HepG2 (cell line): ENCODE data around the gene CCS. TPM values are rescaled to one million over a fixed set of nuclear protein-coding genes. Genes with fewer than 3 reads are reported as not detected.

Experiments used
- ATAC-seq: fragments of 200-7000 bp; cut with Tn5 transposase; 3 replicates; pipeline ENCODE4 v1.9.1; 2020; ENCODE audit warnings: mild to moderate bottlenecking, moderate library complexity
- BruUV-seq: library from RNA; stranded (reverse); fragments of 400-500 nt; replicated peaks from 2 replicates; lab custom pipeline; 2021; lab: Mats Ljungman, UMichigan
- CTCF ChIA-PET: fragments of 300-600 bp; formaldehyde crosslinking; extraction: SDS; loops from one replicate; lab custom pipeline; 2021; ENCODE audit warnings: low total read pairs, inconsistent platforms, low intra/inter-chr PET ratio; lab: Yijun Ruan, JAX
- POLR2A ChIA-PET: fragments of 350-600 bp; sonication (Branson Sonifier 250); formaldehyde crosslinking; loops from one replicate; lab custom pipeline; 2020; ENCODE audit warnings: antibody characterized with exemption, inconsistent platforms; lab: Yijun Ruan, JAX
- DNase-seq: peaks from one replicate; pipeline ENCODE4 v3.0.0-alpha.2; 2015; ENCODE audit warnings: low spot score
- FAIRE-seq: peaks from 3 replicates; lab custom pipeline; 2011; peaks lifted over from hg19 to GRCh38; lab: Jason Lieb, UNC
- H2AFZ ChIP-seq: one replicate; pipeline ENCODE4 v1.6.1; 2011; ENCODE audit warnings: low read length, inconsistent platforms
- H3K27ac ChIP-seq: fragments of 300-600 bp; 3 replicates; pipeline ENCODE4 v1.8.0; 2011; ENCODE audit warnings: mixed run types, mild to moderate bottlenecking, mixed read lengths, low read length, inconsistent platforms; ENCODE audit not compliant: insufficient read depth; ENCODE audit errors: extremely low read length
- H3K27me3 ChIP-seq, 2 experiments: fragments of 200-600 bp in 1 of 2; 2 replicates in 1 of 2; 3 replicates in 1 of 2; pipeline versions ENCODE4 v1.6.0 to v1.8.0; 2011; ENCODE audit warnings: low read length in 2 of 2, mild to moderate bottlenecking in 2 of 2, moderate library complexity in 2 of 2, inconsistent platforms in 1 of 2; ENCODE audit not compliant: insufficient read depth in 2 of 2, control insufficient read depth in 1 of 2
- H3K36me3 ChIP-seq, 2 experiments: fragments of 200-600 bp in 1 of 2; replicated peaks in 1 of 2; 2 replicates in 1 of 2; 3 replicates in 1 of 2; pipeline versions ENCODE4 v1.5.1 to v1.8.0; 2011; ENCODE audit warnings: low read length in 2 of 2, inconsistent platforms in 1 of 2; ENCODE audit not compliant: insufficient read depth in 2 of 2, control insufficient read depth in 1 of 2
- H3K4me1 ChIP-seq: 2 replicates; pipeline ENCODE4 v1.5.1; 2012; ENCODE audit warnings: low read length, inconsistent platforms; ENCODE audit not compliant: insufficient read depth
- H3K4me2 ChIP-seq: 2 replicates; pipeline ENCODE4 v1.6.0; 2011; ENCODE audit warnings: low read depth, low read length, inconsistent platforms
- H3K4me3 ChIP-seq, 3 experiments: fragments of 200-600 bp in 1 of 3; sonication (generic), shearing (Covaris generic) in 1 of 3; replicated peaks in 1 of 3; 2 replicates each; pipeline ENCODE4 v1.5.1; 2011 to 2016; ENCODE audit warnings: low read length in 3 of 3, inconsistent platforms in 2 of 3, low read depth in 2 of 3, mild to moderate bottlenecking in 2 of 3, control low read depth in 1 of 3, mixed read lengths in 1 of 3; ENCODE audit not compliant: insufficient read depth in 1 of 3
- H3K79me2 ChIP-seq: one replicate; pipeline ENCODE4 v1.6.1; 2011; ENCODE audit warnings: low read length, inconsistent platforms; ENCODE audit not compliant: insufficient read depth
- H3K9ac ChIP-seq: 2 replicates; pipeline ENCODE4 v1.6.0; 2011; ENCODE audit warnings: mild to moderate bottlenecking, low read depth, low read length, inconsistent platforms; ENCODE audit not compliant: insufficient read depth
- H3K9me3 ChIP-seq: 2 replicates; pipeline ENCODE4 v1.5.1; 2012; ENCODE audit warnings: mild to moderate bottlenecking, low read length
- H4K20me1 ChIP-seq: 2 replicates; pipeline ENCODE4 v1.6.0; 2011; ENCODE audit warnings: inconsistent platforms, mild to moderate bottlenecking, low read length, moderate library complexity; ENCODE audit not compliant: insufficient read depth
- GPN1 ChIP-seq: sonication (generic); formaldehyde crosslinking; IDR thresholded peaks from 2 replicates; pipeline ENCODE4 v1.5.1; 2020; ENCODE audit warnings: missing genetic modification reagents, borderline replicate concordance
- NCOA1 ChIP-seq: sonication (generic); formaldehyde crosslinking; IDR thresholded peaks from 2 replicates; pipeline ENCODE4 v1.9.0; 2021; ENCODE audit warnings: missing genetic modification reagents
- NFIC ChIP-seq: IDR thresholded peaks from 2 replicates; pipeline ENCODE4 v1.6.1; 2012; ENCODE audit warnings: mild to moderate bottlenecking, low read length, inconsistent platforms
- RFXANK ChIP-seq: IDR thresholded peaks from 2 replicates; pipeline ENCODE4 v1.6.1; 2016
- SALL1 ChIP-seq: sonication (generic); formaldehyde crosslinking; IDR thresholded peaks from 2 replicates; pipeline ENCODE4 v1.8.0; 2022; ENCODE audit warnings: mild to moderate bottlenecking, missing genetic modification reagents
- SMAD3 ChIP-seq: sonication (generic); formaldehyde crosslinking; IDR thresholded peaks from 2 replicates; pipeline ENCODE4 v1.4.0; 2020; ENCODE audit warnings: missing genetic modification reagents
- SMARCE1 ChIP-seq: fragments of 450-650 bp; IDR thresholded peaks from 2 replicates; pipeline ENCODE4 v1.6.1; 2017; ENCODE audit warnings: borderline replicate concordance
- SOX5 ChIP-seq: IDR thresholded peaks from 2 replicates; pipeline ENCODE4 v1.6.1; 2016; ENCODE audit warnings: borderline replicate concordance
- SRSF4 ChIP-seq: fragments of 200-400 bp; formaldehyde crosslinking; IDR thresholded peaks from one replicate; pipeline ENCODE4 v1.6.1; 2018; ENCODE audit warnings: mild to moderate bottlenecking, low read depth, low read length, moderate library complexity; ENCODE audit not compliant: poor library complexity, severe bottlenecking
- TCF12 ChIP-seq, 2 experiments: fragments of 450-650 bp in 1 of 2; sonication (generic) in 1 of 2; formaldehyde crosslinking in 1 of 2; IDR thresholded peaks; 2 replicates each; pipeline versions ENCODE4 v1.6.1 to v1.8.0; 2017 to 2022; ENCODE audit warnings: antibody characterized with exemption in 1 of 2, mild to moderate bottlenecking in 1 of 2, missing genetic modification reagents in 1 of 2, moderate library complexity in 1 of 2
- ZNF224 ChIP-seq: sonication (generic); formaldehyde crosslinking; IDR thresholded peaks from 2 replicates; pipeline ENCODE4 v1.5.0; 2020; ENCODE audit warnings: mild to moderate bottlenecking, missing genetic modification reagents
- ZNF430 ChIP-seq: sonication (generic); formaldehyde crosslinking; IDR thresholded peaks from 2 replicates; pipeline ENCODE4 v1.9.0; 2021; ENCODE audit warnings: mild to moderate bottlenecking, missing genetic modification reagents
- ZNF558 ChIP-seq: sonication (generic); formaldehyde crosslinking; IDR thresholded peaks from 2 replicates; pipeline ENCODE4 v1.9.0; 2022; ENCODE audit warnings: mild to moderate bottlenecking, missing genetic modification reagents, borderline replicate concordance
- ZNF607 ChIP-seq: sonication (generic); formaldehyde crosslinking; IDR thresholded peaks from 2 replicates; pipeline ENCODE4 v1.5.1; 2020; ENCODE audit warnings: missing genetic modification reagents, mild to moderate bottlenecking, borderline replicate concordance
- ZNF713 ChIP-seq: sonication (generic); formaldehyde crosslinking; IDR thresholded peaks from 2 replicates; pipeline ENCODE4 v1.4.0; 2020; ENCODE audit warnings: mild to moderate bottlenecking, missing genetic modification reagents
- ZNF737 ChIP-seq: sonication (generic); formaldehyde crosslinking; IDR thresholded peaks from 2 replicates; pipeline ENCODE4 v1.5.0; 2020; ENCODE audit warnings: missing genetic modification reagents, mild to moderate bottlenecking, borderline replicate concordance
- WGBS: methylation state at CpG from one replicate; pipeline ENCODE4 v1.1.6; 2017; ENCODE audit warnings: low lambda C conversion rate; 5-methylcytosine and 5-hydroxymethylcytosine counted together
- in situ Hi-C: cut with HindIII; loops from 2 replicates; pipeline ENCODE4 v1.10.0; 2017; ENCODE audit warnings: low pct_unique_long_range_greater_than_20kb; ENCODE audit not compliant: extremely low pct_ligation_motif_present
- intact Hi-C: fragments of 100-400 bp; cut with micrococcal nuclease; formaldehyde crosslinking; loops from one replicate; pipeline ENCODE4 v1.10.0; 2022; ENCODE audit not compliant: unreplicated experiment
- polyA plus RNA-seq, 8 experiments: library from polyadenylated mRNA; depleted of rRNA in 3 of 8; stranded (reverse) in 7 of 8; unstranded in 1 of 8; fragments of >200 nt; fragmentation: Illumina TruSeq in 4 of 8; extraction: Trizol in 4 of 8; gene quantifications; 2 replicates each; pipeline versions ENCODE4 v1.2.1 to v1.2.3, GENCODE V29; 2011 to 2016; ENCODE audit warnings: low read depth in 4 of 8, missing spikeins in 1 of 8, mixed read lengths in 1 of 8; ENCODE audit not compliant: insufficient read depth in 1 of 8
- total RNA-seq, 5 experiments: library from RNA; depleted of rRNA; stranded (reverse); fragments of >200 nt; fragmentation: Illumina TruSeq; extraction: Trizol; gene quantifications; 2 replicates each; pipeline ENCODE4 v1.2.3, GENCODE V29; 2016; ENCODE audit warnings: low read depth in 1 of 5
- TF ChIP-seq, protein P1 (sequence below): sonication (generic); formaldehyde crosslinking; IDR thresholded peaks from 2 replicates; pipeline ENCODE4 v1.4.0; 2020; ENCODE audit warnings: missing genetic modification reagents

The CCS gene
- total and polyA plus RNA-seq, 2 of the 13 experiments (the other 11 are each of a cell fraction or from before 2014, with no cell fraction given) = 25.4 to 44.6 TPM

DNA sequence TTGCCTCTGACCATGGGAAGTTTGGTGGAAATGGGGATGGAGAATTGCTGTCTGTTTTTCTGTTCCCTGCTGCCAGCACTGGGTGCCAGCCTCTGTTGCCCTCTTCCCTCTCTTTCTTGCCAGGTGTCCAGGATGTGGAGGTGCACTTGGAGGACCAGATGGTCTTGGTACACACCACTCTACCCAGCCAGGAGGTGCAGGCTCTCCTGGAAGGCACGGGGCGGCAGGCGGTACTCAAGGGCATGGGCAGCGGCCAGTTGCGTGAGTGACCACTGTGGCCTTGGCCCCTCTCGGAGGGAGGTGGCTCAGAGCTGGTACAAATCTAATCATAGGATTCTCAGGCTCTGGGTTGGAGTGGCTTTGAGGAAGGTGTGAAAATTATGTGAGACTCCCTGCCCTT lies 6.0 kb downstream of the CCS start:
- intact Hi-C loops = no loop called here
- in situ Hi-C loops = no loop called here
- Histone ChIP-seq H3K36me3 (peaks cover 6 to 27% of the 10 kb centered on the region in 2 experiments; a peak in 4 of 5 replicates), H3K27me3 (no peaks in the 10 kb centered on the region), H3K27ac (no peak overlapping the region), H3K79me2 (no peaks in the 10 kb centered on the region), H3K4me2 (no peak overlapping the region), H3K9ac (no peak overlapping the region), H3K4me3 (no peak overlapping the region), H2AFZ (no peak overlapping the region), H3K4me1 (peaks cover 29% of the 10 kb centered on the region), H4K20me1 (no peaks in the 10 kb centered on the region), H3K9me3 (no peaks in the 10 kb centered on the region)
- BruUV-seq = no TSS peak
- ChIA-PET POLR2A (interaction anchor here (1.5 kb wide), 1 partner anchor 18 kb away, joined by 7 read pairs; the partner anchor contains the start of gene RBM14), CTCF (no interaction called here)
- ATAC-seq = no peak
- DNase-seq = no peak
- TF ChIP-seq GPN1 = no peak
- no peak for TF ChIP-seq SMAD3 (CRISPR knock-in tag)
- TF ChIP-seq ZNF430 (CRISPR knock-in tag) = no peak
- TF ChIP-seq, protein P1, sequence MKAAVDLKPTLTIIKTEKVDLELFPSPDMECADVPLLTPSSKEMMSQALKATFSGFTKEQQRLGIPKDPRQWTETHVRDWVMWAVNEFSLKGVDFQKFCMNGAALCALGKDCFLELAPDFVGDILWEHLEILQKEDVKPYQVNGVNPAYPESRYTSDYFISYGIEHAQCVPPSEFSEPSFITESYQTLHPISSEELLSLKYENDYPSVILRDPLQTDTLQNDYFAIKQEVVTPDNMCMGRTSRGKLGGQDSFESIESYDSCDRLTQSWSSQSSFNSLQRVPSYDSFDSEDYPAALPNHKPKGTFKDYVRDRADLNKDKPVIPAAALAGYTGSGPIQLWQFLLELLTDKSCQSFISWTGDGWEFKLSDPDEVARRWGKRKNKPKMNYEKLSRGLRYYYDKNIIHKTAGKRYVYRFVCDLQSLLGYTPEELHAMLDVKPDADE = no peak
- TF ChIP-seq NFIC = no peak
- TF ChIP-seq SOX5 (CRISPR knock-in tag) = no peak
- TF ChIP-seq ZNF224 (CRISPR knock-in tag) = no peak
- TF ChIP-seq SRSF4 = no peak
- no peak for TF ChIP-seq RFXANK (CRISPR knock-in tag)
- TF ChIP-seq SALL1 (CRISPR knock-in tag) = no peak
- TF ChIP-seq ZNF713 (CRISPR knock-in tag) = no peak
- TF ChIP-seq SMARCE1 = no peak
- no peak for TF ChIP-seq TCF12 (IDR thresholded peaks at IDR 0.05)
- no peak for TF ChIP-seq TCF12 (CRISPR knock-in tag; IDR thresholded peaks at IDR 0.05)
- TF ChIP-seq ZNF737 (CRISPR knock-in tag) = no peak
- TF ChIP-seq NCOA1 = no peak
- no peak for TF ChIP-seq ZNF558
- no peak for TF ChIP-seq ZNF607 (CRISPR knock-in tag)
- no CpG with 5 or more reads among the region's 6 CpGs for WGBS
- FAIRE-seq = no peak
